Neural cell (in vitro differentiated cells): Measurements from ENCODE around the gene NBPF26.
"Not testable (repeated sequence)": the region's sequence is repeated elsewhere in the genome, so short reads cannot be mapped to it uniquely, and the experiment has no call there.

Experiments
- CTCF ChIP-seq: fragments of 450-650 bp; IDR thresholded peaks from 2 replicates; pipeline ENCODE4 v1.5.1; 2014; ENCODE audit warnings: antibody characterized with exemption, mild to moderate bottlenecking, moderate library complexity; ENCODE audit not compliant: poor library complexity, severe bottlenecking
- EP300 ChIP-seq: fragments of 450-650 bp; conservative IDR thresholded peaks from 2 replicates; pipeline ENCODE4 v1.6.1; 2014; ENCODE audit warnings: antibody characterized with exemption, mild to moderate bottlenecking, moderate library complexity; ENCODE audit not compliant: poor library complexity, severe bottlenecking
- EZH2 ChIP-seq: fragments of 200-600, 300-800 bp; shearing (Covaris generic), sonication (generic); IDR thresholded peaks from 2 replicates; pipeline ENCODE4 v1.6.1; 2014; ENCODE audit warnings: antibody characterized with exemption, low read length, borderline replicate concordance, mild to moderate bottlenecking; ENCODE audit not compliant: insufficient read depth, poor library complexity, severe bottlenecking
- MXI1 ChIP-seq: fragments of 450-650 bp; conservative IDR thresholded peaks from 2 replicates; pipeline ENCODE4 v1.6.1; 2014; ENCODE audit warnings: antibody characterized with exemption, mild to moderate bottlenecking; ENCODE audit not compliant: poor library complexity, severe bottlenecking
- POLR2AphosphoS5 ChIP-seq: IDR thresholded peaks from 2 replicates; pipeline ENCODE4 v1.6.1; 2012

GRCh38 chr1:120680938-120681337, 42.8 kb upstream of the NBPF26 start:
- TF ChIP-seq CTCF, POLR2AphosphoS5, MXI1, EP300, EZH2: not testable (repeated sequence)
